Gastroesophageal sphincter (tissue), 4 donors: ENCODE measurements around the gene UMAD1. TPM values are rescaled to one million over a fixed set of nuclear protein-coding genes. Genes with fewer than 3 reads are reported as not detected.

Experiments used
- ATAC-seq: fragments of 150-250 bp; one replicate; pipeline ENCODE4 v1.9.1; 2016; ENCODE audit warnings: mild to moderate bottlenecking, moderate library complexity
- H3K27ac ChIP-seq, 4 donors: fragments of 200-600 bp; sonication (generic) in 3 of 4; 1 replicate in 3 of 4; 2 replicates in 1 of 4; pipeline ENCODE4 v1.5.1; 2016 to 2019
- H3K27me3 ChIP-seq: fragments of 200-600 bp; sonication (generic); one replicate; pipeline ENCODE4 v1.5.1; 2019
- H3K36me3 ChIP-seq, 2 donors: fragments of 200-600 bp; sonication (generic); one replicate each; pipeline ENCODE4 v1.5.1; 2019; ENCODE audit warnings: control low read depth in 1 of 2
- H3K4me1 ChIP-seq, 3 donors: fragments of 200-600 bp; sonication (generic); 1 replicate in 2 of 3; 2 replicates in 1 of 3; pipeline ENCODE4 v1.5.1; 2016 to 2019; ENCODE audit warnings: control low read depth in 2 of 3
- H3K4me3 ChIP-seq, 2 donors: fragments of 200-600 bp; sonication (generic); one replicate each; pipeline ENCODE4 v1.5.1; 2019; ENCODE audit warnings: mild to moderate bottlenecking in 1 of 2, moderate library complexity in 1 of 2
- H3K9me3 ChIP-seq, 3 donors: fragments of 200-600 bp; sonication (generic); one replicate each; pipeline ENCODE4 v1.5.1; 2017 to 2019; ENCODE audit warnings: control low read depth in 2 of 3
- EP300 ChIP-seq: sonication (generic); formaldehyde crosslinking; IDR thresholded peaks from one replicate; pipeline ENCODE4 v1.6.1; 2017; ENCODE audit warnings: antibody characterized with exemption, mild to moderate bottlenecking
- POLR2A ChIP-seq, 2 donors: fragments of 450-650 bp; IDR thresholded peaks; one replicate each; pipeline ENCODE4 v1.6.1; 2017; ENCODE audit warnings: antibody characterized with exemption in 2 of 2, mild to moderate bottlenecking in 2 of 2, moderate library complexity in 1 of 2
- POLR2AphosphoS5 ChIP-seq: sonication (generic); formaldehyde crosslinking; IDR thresholded peaks from one replicate; pipeline ENCODE4 v1.6.1; 2017; ENCODE audit warnings: antibody characterized with exemption
- WGBS, 2 donors: methylation state at CpG; one replicate each; pipeline ENCODE4 v1.1.5; 2018; ENCODE audit warnings: low coverage in 1 of 2; 5-methylcytosine and 5-hydroxymethylcytosine counted together
- total RNA-seq, 4 donors: library from RNA; depleted of rRNA; stranded (reverse); fragments of >200 nt; gene quantifications; one replicate each; pipeline ENCODE4 v1.1.0, GENCODE V29; 2016
- TF ChIP-seq, protein P1 (sequence below), 4 experiments: fragments of 200-600 bp in 2 of 4; fragments of 450-650 bp in 2 of 4; sonication (generic) in 1 of 4; IDR thresholded peaks; one replicate each; pipeline ENCODE4 v1.5.1; 2017 to 2019; ENCODE audit warnings: antibody characterized with exemption in 4 of 4, mild to moderate bottlenecking in 2 of 4, moderate library complexity in 2 of 4

Gene UMAD1
- total RNA-seq, 4 donors from 2014 or later, result 7.4 to 24.4 (median 15.9) TPM

DNA sequence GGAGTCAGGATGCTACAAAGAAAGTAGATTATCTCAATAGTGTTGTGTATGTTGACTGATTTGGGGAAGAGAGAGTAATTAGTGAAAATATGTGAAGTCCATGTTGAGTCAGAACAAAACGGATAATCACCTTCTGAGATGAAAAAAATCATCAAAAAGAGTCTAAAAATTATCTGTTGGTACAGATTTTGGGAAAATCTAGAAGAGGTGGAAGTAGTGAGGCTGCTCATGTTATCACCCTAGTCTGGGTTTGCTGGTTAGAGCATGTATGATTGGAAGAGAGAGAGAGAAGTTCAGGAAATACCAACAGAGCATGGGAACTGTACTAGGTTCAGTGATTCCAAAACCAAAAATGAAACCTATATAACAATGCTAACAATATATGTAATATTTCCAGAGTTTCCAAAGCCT is 65.6 kb downstream of the UMAD1 start:
- Histone ChIP-seq H3K4me1 (peaks cover 0 to 23% (median 0%) of the 10 kb centered on the region in 3 donors), H3K27me3 (no peaks in the 10 kb centered on the region), H3K9me3 (no peaks in the 10 kb centered on the region), H3K4me3 (no peak overlapping the region), H3K36me3 (no peaks in the 10 kb centered on the region), H3K27ac (no peak overlapping the region)
- TF ChIP-seq, protein P1, sequence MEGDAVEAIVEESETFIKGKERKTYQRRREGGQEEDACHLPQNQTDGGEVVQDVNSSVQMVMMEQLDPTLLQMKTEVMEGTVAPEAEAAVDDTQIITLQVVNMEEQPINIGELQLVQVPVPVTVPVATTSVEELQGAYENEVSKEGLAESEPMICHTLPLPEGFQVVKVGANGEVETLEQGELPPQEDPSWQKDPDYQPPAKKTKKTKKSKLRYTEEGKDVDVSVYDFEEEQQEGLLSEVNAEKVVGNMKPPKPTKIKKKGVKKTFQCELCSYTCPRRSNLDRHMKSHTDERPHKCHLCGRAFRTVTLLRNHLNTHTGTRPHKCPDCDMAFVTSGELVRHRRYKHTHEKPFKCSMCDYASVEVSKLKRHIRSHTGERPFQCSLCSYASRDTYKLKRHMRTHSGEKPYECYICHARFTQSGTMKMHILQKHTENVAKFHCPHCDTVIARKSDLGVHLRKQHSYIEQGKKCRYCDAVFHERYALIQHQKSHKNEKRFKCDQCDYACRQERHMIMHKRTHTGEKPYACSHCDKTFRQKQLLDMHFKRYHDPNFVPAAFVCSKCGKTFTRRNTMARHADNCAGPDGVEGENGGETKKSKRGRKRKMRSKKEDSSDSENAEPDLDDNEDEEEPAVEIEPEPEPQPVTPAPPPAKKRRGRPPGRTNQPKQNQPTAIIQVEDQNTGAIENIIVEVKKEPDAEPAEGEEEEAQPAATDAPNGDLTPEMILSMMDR (IDR thresholded peaks at IDR 0.05), result no peak
- TF ChIP-seq POLR2AphosphoS5 (no peak), POLR2A (IDR thresholded peaks at IDR 0.05) (no peak), EP300 (no peak)
- no peak for ATAC-seq
- 85 to 100% methylated on average over 1 of the region's 1 CpG for WGBS, 2 donors

DNA sequence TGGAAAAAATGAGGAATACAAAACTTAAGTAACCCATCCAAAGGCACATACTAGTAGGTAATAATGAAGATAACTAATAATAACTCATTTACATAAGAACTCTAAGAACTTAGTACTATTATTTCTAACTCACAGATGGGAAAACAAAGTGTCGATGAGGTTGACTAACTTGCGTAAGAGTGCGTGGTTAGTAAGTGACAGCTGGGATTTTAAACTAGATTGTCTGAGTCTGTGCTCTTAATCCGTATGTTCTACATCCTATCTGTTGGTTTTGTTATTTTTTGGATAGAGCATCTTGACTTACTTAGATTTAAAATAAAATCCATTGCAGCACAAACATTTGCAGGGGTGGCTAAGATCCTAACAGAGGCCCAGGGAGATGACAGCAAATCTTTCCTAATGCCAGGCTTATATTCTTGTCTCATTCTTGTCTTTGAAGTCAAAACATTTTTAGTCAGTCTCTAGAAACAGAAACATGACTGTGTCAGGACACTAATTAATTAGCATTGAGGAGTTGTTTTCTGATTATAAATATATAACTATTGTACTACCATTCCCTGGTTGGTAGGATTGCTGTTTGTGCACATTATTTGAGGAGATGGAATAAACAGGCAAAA is 66.1 kb downstream of the UMAD1 start:
- H3K4me3 ChIP-seq, result no peak overlapping the region
- H3K36me3 ChIP-seq, result no peaks in the 10 kb centered on the region
- no peak for TF ChIP-seq POLR2AphosphoS5
- no peak for TF ChIP-seq POLR2A (IDR thresholded peaks at IDR 0.05)
- TF ChIP-seq EP300, result no peak
- TF ChIP-seq, protein P1 (IDR thresholded peaks at IDR 0.05), result no peak
- H3K27me3 ChIP-seq, result no peaks in the 10 kb centered on the region
- WGBS, 2 donors, result 85 to 88% methylated on average over 4 of the region's 4 CpGs
- no peak for ATAC-seq
- H3K27ac ChIP-seq, result no peak overlapping the region
- H3K4me1 ChIP-seq, result peaks cover 0 to 23% (median 0%) of the 10 kb centered on the region in 3 donors
- H3K9me3 ChIP-seq, result no peaks in the 10 kb centered on the region

DNA sequence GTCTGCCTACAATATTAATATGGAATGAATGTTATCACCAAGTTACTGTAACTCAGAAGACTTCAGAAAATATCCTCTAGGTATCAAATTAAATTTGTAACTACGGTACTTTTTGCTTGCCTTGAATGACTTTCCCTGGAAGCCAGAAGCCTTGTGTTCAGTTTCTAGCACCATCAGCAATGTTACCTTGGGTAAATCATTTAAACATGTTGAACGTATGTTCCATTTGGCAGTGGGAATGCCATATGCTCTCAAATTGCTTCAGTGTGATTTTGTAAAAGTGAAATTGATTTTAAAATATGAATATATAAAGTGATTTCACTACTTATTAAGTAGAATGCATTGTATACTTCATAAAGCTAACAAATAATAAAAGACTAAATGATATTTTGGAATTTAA is 66.7 kb downstream of the UMAD1 start:
- Histone ChIP-seq H3K36me3 (no peaks in the 10 kb centered on the region), H3K27me3 (no peaks in the 10 kb centered on the region), H3K4me1 (peaks cover 0 to 23% (median 0%) of the 10 kb centered on the region in 3 donors), H3K9me3 (no peaks in the 10 kb centered on the region), H3K4me3 (no peak overlapping the region), H3K27ac (no peak overlapping the region)
- 69 to 89% methylated on average over 2 of the region's 2 CpGs for WGBS, 2 donors
- ATAC-seq, result no peak
- no peak for TF ChIP-seq POLR2AphosphoS5
- TF ChIP-seq, protein P1 (IDR thresholded peaks at IDR 0.05), result no peak

DNA sequence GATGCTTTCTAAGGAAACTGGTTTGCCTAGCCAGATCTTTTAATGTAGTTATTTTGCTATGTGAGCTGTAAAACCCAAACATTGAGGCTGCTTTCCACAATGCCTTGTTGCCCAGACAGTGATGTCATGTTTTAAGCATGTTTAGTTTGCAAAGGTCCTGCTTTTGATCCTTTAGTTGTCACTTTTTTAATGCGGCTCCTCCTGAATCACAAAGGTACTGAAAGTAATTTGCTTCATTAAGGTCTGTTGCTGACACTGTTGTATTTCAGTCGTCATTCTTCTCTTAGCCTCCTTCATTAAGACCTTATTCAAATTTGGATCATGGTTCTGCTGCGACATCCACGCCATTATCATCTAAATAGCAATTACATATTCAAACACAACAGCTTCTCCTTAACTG is 67.3 kb downstream of the UMAD1 start:
- ATAC-seq, result no peak
- TF ChIP-seq, protein P1 (IDR thresholded peaks at IDR 0.05), result no peak
- TF ChIP-seq POLR2A (IDR thresholded peaks at IDR 0.05) (no peak), POLR2AphosphoS5 (no peak), EP300 (no peak)
- Histone ChIP-seq H3K27me3 (no peaks in the 10 kb centered on the region), H3K36me3 (no peaks in the 10 kb centered on the region), H3K9me3 (no peaks in the 10 kb centered on the region), H3K4me1 (peaks cover 0 to 23% (median 0%) of the 10 kb centered on the region in 3 donors), H3K4me3 (no peak overlapping the region), H3K27ac (no peak overlapping the region)
- 78 to 82% methylated on average over 4 of the region's 4 CpGs for WGBS, 2 donors

DNA sequence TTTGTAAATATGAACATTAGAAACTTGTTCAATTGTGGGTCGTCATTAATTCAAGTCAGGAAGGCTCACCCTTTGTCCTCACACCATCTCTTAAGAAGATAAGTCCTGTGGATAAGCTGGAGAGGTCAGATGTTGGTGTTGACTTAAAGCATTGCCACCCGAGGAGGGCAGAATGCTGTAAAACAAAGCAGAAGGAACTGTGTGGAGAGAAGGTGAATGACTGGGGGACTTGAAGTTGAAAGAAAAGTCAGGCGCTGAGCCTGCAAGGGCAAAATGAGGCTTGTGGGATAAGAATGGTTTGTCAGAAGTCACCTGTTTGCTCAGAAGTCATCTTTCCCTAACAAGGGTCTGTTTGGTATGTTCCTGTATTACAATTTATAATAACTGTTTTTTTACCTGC is 68.7 kb downstream of the UMAD1 start:
- no peak overlapping the region for H3K27ac ChIP-seq
- ATAC-seq, result no peak
- H3K4me1 ChIP-seq, result peaks cover 0 to 23% (median 0%) of the 10 kb centered on the region in 3 donors
- no peaks in the 10 kb centered on the region for H3K9me3 ChIP-seq
- no peaks in the 10 kb centered on the region for H3K27me3 ChIP-seq
- TF ChIP-seq POLR2AphosphoS5 (no peak), POLR2A (IDR thresholded peaks at IDR 0.05) (no peak), EP300 (no peak)
- TF ChIP-seq, protein P1 (IDR thresholded peaks at IDR 0.05), result no peak
- 75 to 80% methylated on average over 3 of the region's 3 CpGs for WGBS, 2 donors
- no peaks in the 10 kb centered on the region for H3K36me3 ChIP-seq
- H3K4me3 ChIP-seq, result no peak overlapping the region
